GM19395 (cell line): ENCODE results near the gene CNOT2.

Experiments
- ATAC-seq: cut with Tn5 transposase; IDR thresholded peaks from one replicate; pipeline ENCODE4 v1.9.1; 2021; ENCODE audit warnings: mild to moderate bottlenecking, moderate library complexity; ENCODE audit not compliant: unreplicated experiment

Gene CNOT2

DNA sequence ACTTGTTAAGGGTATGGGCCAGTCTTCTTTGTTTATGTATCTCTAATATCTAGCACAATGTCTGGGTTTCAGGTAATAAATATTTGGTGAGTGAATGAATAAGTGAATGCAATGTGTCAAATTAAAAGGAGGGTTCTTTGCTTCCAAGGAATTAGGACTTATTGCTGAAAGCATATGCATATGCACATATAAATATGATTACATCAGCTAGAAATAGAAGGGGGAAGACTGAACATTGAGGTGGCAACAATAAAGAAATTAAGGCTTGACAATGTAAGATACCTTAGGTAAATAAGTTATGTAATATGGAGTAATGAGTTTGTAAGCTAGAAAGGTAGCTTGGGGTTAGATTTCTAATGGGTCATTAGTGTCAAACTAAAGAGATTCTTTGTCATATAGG is 160.6 kb downstream of the CNOT2 start:
- no peak for ATAC-seq
